Measurements from ENCODE around the gene ATP5PD. TPM values are rescaled to one million over a fixed set of nuclear protein-coding genes. Genes with fewer than 3 reads are reported as not detected.

ATP5PD gene
- total RNA-seq, 4 donors from 2014 or later, result 171 to 241 (median 220) TPM

GRCh38 chr17:75024686-75025397 is 21.9 kb downstream of the ATP5PD start:
- Histone ChIP-seq H3K4me3 (no peak overlapping the region), H3K4me1 (peaks cover 0 to 4% (median 0%) of the 10 kb centered on the region in 4 donors), H3K27me3 (no peaks in the 10 kb centered on the region), H3K27ac (no peak overlapping the region), H3K36me3 (peaks cover 4 to 31% (median 23%) of the 10 kb centered on the region in 3 donors), H3K9me3 (no peaks in the 10 kb centered on the region)
- WGBS, 2 donors, result 90 to 92% methylated on average over 10 of the region's 10 CpGs
- TF ChIP-seq EP300 (IDR thresholded peaks at IDR 0.05) (no peak), CTCF (IDR thresholded peaks at IDR 0.05) (no peak), POLR2A (IDR thresholded peaks at IDR 0.05) (no peak)
- DNase-seq (ENCODE audit: low spot score in 2 of 2), result no peak

GRCh38 chr17:75020331-75021110 is 26.2 kb downstream of the ATP5PD start:
- Histone ChIP-seq H3K4me1 (peaks cover 0 to 13% (median 0%) of the 10 kb centered on the region in 4 donors), H3K27me3 (no peaks in the 10 kb centered on the region), H3K36me3 (peaks cover 4 to 66% (median 23%) of the 10 kb centered on the region in 3 donors), H3K27ac (peak overlapping the region in 2 of 4 donors; percentile 57 to 70), H3K9me3 (no peaks in the 10 kb centered on the region), H3K4me3 (no peak overlapping the region)
- DNase-seq (ENCODE audit: low spot score in 2 of 2), result no peak
- WGBS, 2 donors, result 78 to 79% methylated on average over 19 of the region's 19 CpGs
- TF ChIP-seq POLR2A (IDR thresholded peaks at IDR 0.05) (no peak), CTCF (IDR thresholded peaks at IDR 0.05) (no peak), EP300 (IDR thresholded peaks at IDR 0.05) (no peak)

- Histone ChIP-seq H3K27ac (peak overlapping the region in 3 of 4 donors; percentile 32 to 70 (median 57)), H3K9me3 (no peaks in the 10 kb centered on the region), H3K4me1 (peaks cover 0 to 15% (median 0%) of the 10 kb centered on the region in 4 donors), H3K4me3 (no peak overlapping the region), H3K36me3 (peaks cover 4 to 72% (median 23%) of the 10 kb centered on the region in 3 donors), H3K27me3 (no peaks in the 10 kb centered on the region)
- 39 to 58% methylated on average over 3 of the region's 3 CpGs for WGBS, 2 donors
- TF ChIP-seq CTCF (IDR thresholded peaks at IDR 0.05) (no peak), EP300 (IDR thresholded peaks at IDR 0.05) (no peak), POLR2A (IDR thresholded peaks at IDR 0.05) (no peak)
- DNase-seq (ENCODE audit: low spot score in 2 of 2), result no peak
These were observed 27.1 kb downstream of the ATP5PD start for GRCh38 chr17:75019710-75020109.

- TF ChIP-seq POLR2A (IDR thresholded peaks at IDR 0.05) (no peak), EP300 (IDR thresholded peaks at IDR 0.05) (no peak), CTCF (IDR thresholded peaks at IDR 0.05) (no peak)
These were observed 27.6 kb downstream of the ATP5PD start for GRCh38 chr17:75019146-75019545.

More at GRCh38 chr17:75019146-75019545, 27.6 kb downstream of the ATP5PD start:
- Histone ChIP-seq H3K36me3 (peaks cover 4 to 72% (median 23%) of the 10 kb centered on the region in 3 donors), H3K4me1 (peaks cover 0 to 21% (median 0%) of the 10 kb centered on the region in 4 donors), H3K27me3 (no peaks in the 10 kb centered on the region), H3K27ac (peak overlapping the region in 3 of 4 donors; percentile 32 to 70 (median 57)), H3K4me3 (no peak overlapping the region), H3K9me3 (no peaks in the 10 kb centered on the region)
- WGBS, 2 donors, result 34 to 40% methylated on average over 4 to 5 of the region's 5 CpGs
- DNase-seq (ENCODE audit: low spot score in 2 of 2), result no peak
